GM21381 (cell line): ENCODE measurements around the gene OSTM1.
"Not testable (repeated sequence)": the region's sequence is repeated elsewhere in the genome, so short reads cannot be mapped to it uniquely, and the experiment has no call there.

Experiments used
- ATAC-seq: cut with Tn5 transposase; IDR thresholded peaks from one replicate; pipeline ENCODE4 v1.9.1; 2021; ENCODE audit warnings: mild to moderate bottlenecking, moderate library complexity; ENCODE audit not compliant: unreplicated experiment

The OSTM1 gene

GRCh38 chr6:108024427-108025073, 50.0 kb downstream of the OSTM1 start:
- no peak for ATAC-seq

DNA sequence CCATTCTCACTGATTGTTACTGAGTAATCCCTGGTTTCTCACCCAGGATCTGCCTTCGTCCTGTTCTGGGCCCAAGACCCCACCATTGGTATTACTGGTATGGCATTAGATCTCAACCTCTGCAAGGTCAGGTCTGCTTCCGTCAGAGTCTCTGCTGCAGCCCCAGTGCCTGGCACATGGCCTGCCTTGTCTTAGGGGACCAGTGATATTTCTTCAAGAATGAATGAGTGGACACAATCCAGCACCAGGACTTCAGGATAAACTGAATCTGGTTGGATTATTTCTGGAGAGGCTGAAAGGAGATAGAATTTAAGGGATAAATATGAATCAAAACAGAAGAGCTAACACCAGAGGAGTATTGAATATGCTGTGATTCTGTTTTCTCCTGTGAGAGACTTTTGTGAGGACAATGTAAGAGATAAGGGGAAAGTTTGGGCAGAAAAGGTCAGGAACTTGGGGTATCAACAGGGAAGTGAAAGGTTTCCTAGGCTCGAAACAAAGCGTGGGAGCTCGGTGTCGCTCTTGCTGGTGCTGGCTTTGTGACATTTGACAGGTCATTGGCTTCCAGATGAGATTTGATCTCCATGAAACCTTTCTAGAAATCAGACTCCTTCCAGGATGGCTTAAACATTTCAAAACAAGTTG, 53.9 kb downstream of the OSTM1 start:
- ATAC-seq = no peak

DNA sequence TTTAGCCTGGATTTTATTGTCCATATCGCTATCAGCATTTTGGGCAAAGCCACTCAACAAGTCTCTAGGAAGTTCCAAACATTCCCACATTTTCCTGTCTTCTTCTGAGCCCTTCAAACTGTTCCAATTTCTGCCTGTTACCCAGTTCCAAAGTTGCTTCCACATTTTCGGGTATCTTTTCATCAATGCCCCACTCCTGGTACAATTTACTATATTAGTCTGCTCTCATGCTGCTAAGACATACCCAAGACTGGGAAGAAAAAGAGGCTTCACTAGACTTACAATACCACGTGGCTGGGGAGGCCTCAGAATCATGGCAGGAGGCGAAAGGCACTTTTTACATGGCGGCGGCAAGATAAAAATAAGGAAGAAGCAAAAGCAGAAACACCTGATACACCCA, 58.3 kb downstream of the OSTM1 start:
- not testable (repeated sequence) for ATAC-seq

DNA sequence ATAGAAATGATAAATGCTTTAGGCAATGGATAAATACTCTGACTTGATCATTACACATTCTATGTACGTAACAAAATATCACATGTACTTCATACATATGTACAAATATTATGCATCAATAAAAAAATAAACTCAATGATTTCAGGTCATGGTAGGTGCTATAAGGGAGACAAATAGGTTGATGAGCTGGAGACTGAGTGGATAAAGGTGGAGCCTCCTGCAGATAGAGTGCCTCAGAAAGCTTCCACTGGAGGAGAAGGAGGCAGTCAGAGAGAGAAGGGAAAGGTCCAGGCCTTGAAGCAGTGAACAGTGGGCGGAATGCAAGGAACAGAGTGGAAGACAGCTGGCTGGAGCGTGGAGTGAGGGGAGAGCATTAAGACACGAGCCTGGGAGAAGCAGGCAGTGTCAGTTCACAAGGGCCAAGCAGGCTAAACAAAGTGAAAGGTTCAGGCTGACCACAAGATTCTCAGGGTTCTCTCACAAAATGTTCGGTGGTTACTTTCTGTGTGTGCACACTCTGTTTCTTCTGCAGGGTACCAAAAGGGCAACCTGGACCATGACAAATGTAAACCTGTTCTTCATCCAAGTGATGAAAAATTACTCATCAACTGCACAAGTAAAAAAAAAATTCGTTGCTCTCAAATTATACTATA, 60.6 kb downstream of the OSTM1 start:
- ATAC-seq = no peak

DNA sequence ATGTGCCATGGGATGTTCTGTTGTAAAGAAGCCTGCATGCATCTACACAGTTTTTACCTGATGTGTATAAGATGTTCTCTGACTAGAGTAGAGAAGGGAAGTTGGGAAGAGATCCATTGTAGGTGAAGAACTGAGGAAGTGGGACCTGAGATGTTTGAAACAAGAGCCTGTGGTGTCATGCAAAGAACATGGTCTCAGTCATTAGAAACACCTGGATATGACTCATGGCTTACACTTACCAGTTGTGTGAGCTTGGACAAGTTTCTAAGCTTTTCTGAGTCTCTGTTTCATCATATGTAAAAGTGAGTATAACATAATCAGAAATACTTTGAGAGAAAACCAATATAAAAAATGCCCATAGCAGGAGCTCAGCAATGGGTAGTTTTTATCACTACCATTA, 64.6 kb downstream of the OSTM1 start:
- ATAC-seq = no peak

DNA sequence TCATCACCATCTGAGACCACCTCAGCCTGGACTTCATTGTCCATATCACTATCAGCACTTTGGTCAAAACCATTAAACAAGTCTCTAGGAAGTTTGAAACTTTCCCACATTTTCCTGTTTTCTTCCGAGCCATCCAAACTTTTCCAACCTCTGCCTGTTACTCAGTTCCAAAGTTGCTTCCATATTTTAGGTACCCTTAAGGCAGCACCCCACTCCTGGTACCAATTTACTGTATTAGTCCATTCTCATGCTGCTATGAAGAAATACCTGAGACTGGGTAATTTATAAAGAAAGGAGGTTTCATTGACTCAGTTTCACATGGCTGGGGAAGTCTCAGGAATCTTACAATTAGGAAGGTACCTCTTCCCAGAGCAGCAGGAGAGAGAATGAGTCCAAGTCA, 65.3 kb downstream of the OSTM1 start:
- not testable (repeated sequence) for ATAC-seq

DNA sequence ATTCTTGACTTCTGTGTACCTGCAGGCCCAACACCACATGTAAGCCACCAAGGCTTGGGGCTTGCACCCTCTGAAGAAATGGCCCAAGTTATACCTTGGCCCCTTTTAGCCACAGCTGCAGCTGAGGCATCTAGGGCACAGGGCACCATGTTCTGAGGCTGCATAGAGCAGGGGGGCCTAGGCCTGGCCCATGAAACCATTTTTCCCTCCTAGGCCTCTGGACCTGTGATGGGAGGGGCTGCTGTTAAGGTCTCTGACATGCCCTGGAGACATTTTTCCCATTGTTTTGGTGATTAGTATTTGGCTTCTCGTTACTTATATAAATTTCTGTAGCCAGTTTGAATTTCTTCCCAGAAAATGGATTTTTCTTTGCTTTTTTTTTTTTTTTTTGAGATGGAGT, 66.2 kb downstream of the OSTM1 start:
- no peak for ATAC-seq

DNA sequence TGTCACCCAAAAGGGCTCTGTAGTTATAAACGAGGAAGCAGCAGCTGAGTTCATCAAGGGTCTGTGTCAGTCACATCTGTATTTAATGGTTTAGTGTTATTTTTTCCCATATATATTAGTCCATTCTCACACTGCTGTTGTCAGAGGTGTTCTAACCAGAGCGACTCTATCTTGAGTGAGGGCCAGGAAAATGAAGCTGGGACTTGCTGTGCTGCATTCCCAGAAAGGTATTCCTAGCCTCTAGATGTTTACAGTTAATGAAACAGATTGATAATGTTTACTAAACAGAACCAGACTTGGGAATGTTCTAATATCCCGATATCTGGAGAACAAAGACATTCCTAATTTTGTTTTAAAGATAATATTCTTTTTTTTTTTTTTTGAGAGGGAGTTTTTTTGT, 68.6 kb downstream of the OSTM1 start:
- ATAC-seq = no peak

- no peak for ATAC-seq
Measured at GRCh38 chr6:108004861-108005260, 69.7 kb downstream of the OSTM1 start.

- ATAC-seq = no peak
Measured at GRCh38 chr6:108002365-108003221, 71.9 kb downstream of the OSTM1 start.

GRCh38 chr6:108001696-108002231, 72.8 kb downstream of the OSTM1 start:
- ATAC-seq = no peak

- ATAC-seq = not testable (repeated sequence)
Measured at GRCh38 chr6:108000259-108000658, 74.3 kb downstream of the OSTM1 start.

DNA sequence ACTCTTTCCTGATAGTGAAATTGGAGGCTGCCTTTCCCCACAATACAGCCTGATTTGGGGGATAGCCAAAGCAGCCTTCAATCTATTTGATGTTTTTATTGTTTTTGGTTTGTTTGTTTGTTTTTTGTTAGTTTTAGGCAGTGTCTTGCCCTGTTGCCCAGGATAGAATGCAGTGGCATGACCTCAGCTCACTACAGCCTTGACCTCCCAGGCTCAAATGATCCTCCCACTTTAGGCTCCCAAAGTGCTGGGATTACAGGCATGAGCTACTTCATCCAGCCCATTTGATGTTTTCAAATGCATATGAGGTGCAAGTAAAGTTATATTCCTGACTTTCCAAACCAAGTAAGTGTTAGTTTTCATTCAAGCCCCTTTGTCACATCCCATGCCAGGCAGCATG, 75.2 kb downstream of the OSTM1 start:
- ATAC-seq = no peak

DNA sequence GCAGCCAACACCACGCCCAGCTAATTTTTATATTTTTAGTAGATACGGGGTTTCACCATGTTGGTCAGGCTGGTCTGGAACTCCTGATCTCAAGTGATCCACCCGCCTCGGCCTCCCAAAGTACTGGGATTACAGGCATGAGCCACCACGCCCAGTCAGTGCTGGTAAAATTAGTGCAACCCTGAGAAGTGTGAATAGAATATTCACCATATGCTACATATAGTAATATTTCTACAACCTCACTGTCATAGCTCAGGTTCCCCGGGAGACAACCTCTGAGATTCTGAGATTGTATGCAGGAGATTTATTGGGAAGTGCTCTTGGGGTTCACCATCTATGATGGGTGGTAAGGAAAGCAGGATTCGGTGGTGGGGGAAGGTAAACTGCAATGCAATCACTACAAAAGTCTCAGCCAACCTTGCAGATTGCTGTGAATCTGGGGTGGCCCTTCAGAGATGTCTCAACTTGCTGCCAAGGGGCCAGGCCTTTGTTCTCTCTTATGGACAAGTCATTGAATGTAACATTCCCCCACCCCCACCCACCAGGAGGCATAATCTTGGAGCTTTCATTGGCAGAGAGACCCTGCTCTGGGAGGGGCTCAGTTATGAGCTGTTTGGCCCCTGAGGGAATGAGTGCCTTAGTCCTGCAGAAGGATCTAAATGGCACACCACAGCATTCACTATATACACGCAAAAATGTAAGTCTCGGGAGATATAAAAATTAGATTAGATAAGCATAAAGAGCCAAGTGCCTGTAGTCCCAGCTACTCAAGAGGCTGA, 82.6 kb downstream of the OSTM1 start:
- no peak for ATAC-seq
